Measurements from ENCODE around the gene TRIP4. TPM values are rescaled to one million over a fixed set of nuclear protein-coding genes. Genes with fewer than 3 reads are reported as not detected.
"Not testable (repeated sequence)": the region's sequence is repeated elsewhere in the genome, so short reads cannot be mapped to it uniquely, and the experiment has no call there.

Gene TRIP4
- total RNA-seq, 2 experiments from 2014 or later, result 9.3 to 21.0 TPM

GRCh38 chr15:64493641-64494040, 106.0 kb downstream of the TRIP4 start:
- TF ChIP-seq CTCF (conservative IDR thresholded peaks at IDR 0.05; ENCODE audit: low read length) (no peak), EZH2phosphoT487 (IDR thresholded peaks at IDR 0.05; ENCODE audit: borderline replicate concordance, low read depth, low read length) (no peak)
- Histone ChIP-seq H3K27ac (ENCODE audit: low read depth, low read length, poor library complexity, severe bottlenecking) (no peak overlapping the region), H3K36me3 (ENCODE audit: insufficient read depth, low read length) (peaks cover 16% of the 10 kb centered on the region; the same call in 1 of the 2 replicates), H3K4me3 (ENCODE audit: low read depth, low read length, poor library complexity, severe bottlenecking) (no peak overlapping the region), H4K20me1 (ENCODE audit: insufficient read depth, low read length) (0 out of 2 replicates have a peak, but pooled peaks cover 4% of the 10 kb centered on the region), H2AFZ (ENCODE audit: low read length) (no peak overlapping the region), H3K9me2 (ENCODE audit: insufficient read depth, low read length) (no peaks in the 10 kb centered on the region), H3K9me3 (ENCODE audit: low read length) (no peaks in the 10 kb centered on the region), H3K4me1 (ENCODE audit: insufficient read depth, low read length, poor library complexity, severe bottlenecking) (no peaks in the 10 kb centered on the region), H3K4me2 (ENCODE audit: low read length) (no peak overlapping the region), H3K79me2 (ENCODE audit: insufficient read depth, low read depth, low read length) (no peaks in the 10 kb centered on the region)
- ChIA-PET CTCF (ENCODE audit: unreplicated experiment) (no interaction called here), POLR2A (no interaction called here)
- no peak for DNase-seq (ENCODE audit: low spot score)
- BruUV-seq (replicated peaks), result no TSS peak
- intact Hi-C loops (cut with micrococcal nuclease; ENCODE audit: unreplicated experiment), result no loop called here

- CTCF ChIA-PET (ENCODE audit: unreplicated experiment), result not testable (repeated sequence)
Observed at GRCh38 chr15:64495968-64496367, 108.3 kb downstream of the TRIP4 start.

GRCh38 chr15:64500695-64501395, 113.2 kb downstream of the TRIP4 start:
- no peak overlapping the region for H3K4me3 ChIP-seq (ENCODE audit: low read depth, low read length, poor library complexity, severe bottlenecking)
- intact Hi-C loops (cut with micrococcal nuclease; ENCODE audit: unreplicated experiment), result no loop called here
- H3K4me1 ChIP-seq (ENCODE audit: insufficient read depth, low read length, poor library complexity, severe bottlenecking), result peaks cover 23% of the 10 kb centered on the region
- H3K36me3 ChIP-seq (ENCODE audit: insufficient read depth, low read length), result peaks cover 58% of the 10 kb centered on the region; the same call in 1 of the 2 replicates
- TF ChIP-seq EZH2phosphoT487 (IDR thresholded peaks at IDR 0.05; ENCODE audit: borderline replicate concordance, low read depth, low read length), result no peak
- TF ChIP-seq CTCF (conservative IDR thresholded peaks at IDR 0.05; ENCODE audit: low read length), result no peak
- H3K9me2 ChIP-seq (ENCODE audit: insufficient read depth, low read length), result no peaks in the 10 kb centered on the region
- no peak overlapping the region for H2AFZ ChIP-seq (ENCODE audit: low read length)
- H4K20me1 ChIP-seq (ENCODE audit: insufficient read depth, low read length), result no peaks in the 10 kb centered on the region
- no peak for DNase-seq (ENCODE audit: low spot score)
- no TSS peak for BruUV-seq (replicated peaks)
- CTCF ChIA-PET (ENCODE audit: unreplicated experiment), result no interaction called here
- no peak overlapping the region for H3K27ac ChIP-seq (ENCODE audit: low read depth, low read length, poor library complexity, severe bottlenecking)
- H3K4me2 ChIP-seq (ENCODE audit: low read length), result no peak overlapping the region
- POLR2A ChIA-PET, result interaction anchor here (0.5 to 2.2 kb wide), 3 partner anchors 13 to 66 kb away, joined by 3 to 5 read pairs (median 3); no protein-coding TSS in a partner anchor
- peaks cover 12% of the 10 kb centered on the region; the same call in 1 of the 2 replicates for H3K79me2 ChIP-seq (ENCODE audit: insufficient read depth, low read depth, low read length)
- H3K9me3 ChIP-seq (ENCODE audit: low read length), result no peaks in the 10 kb centered on the region

More at GRCh38 chr15:64495968-64496367, 108.3 kb downstream of the TRIP4 start:
- H3K4me2 ChIP-seq (ENCODE audit: low read length); H3K9me3 ChIP-seq (ENCODE audit: low read length); BruUV-seq (replicated peaks); H4K20me1 ChIP-seq (ENCODE audit: insufficient read depth, low read length); H3K27ac ChIP-seq (ENCODE audit: low read depth, low read length, poor library complexity, severe bottlenecking); DNase-seq (ENCODE audit: low spot score); POLR2A ChIA-PET; H3K4me3 ChIP-seq (ENCODE audit: low read depth, low read length, poor library complexity, severe bottlenecking); H3K9me2 ChIP-seq (ENCODE audit: insufficient read depth, low read length); H3K4me1 ChIP-seq (ENCODE audit: insufficient read depth, low read length, poor library complexity, severe bottlenecking); H3K79me2 ChIP-seq (ENCODE audit: insufficient read depth, low read depth, low read length); intact Hi-C loops (cut with micrococcal nuclease; ENCODE audit: unreplicated experiment); H2AFZ ChIP-seq (ENCODE audit: low read length): not testable (repeated sequence)
- H3K36me3 ChIP-seq (ENCODE audit: insufficient read depth, low read length), result peaks cover 29% of the 10 kb centered on the region; the same call in 1 of the 2 replicates
